ENCODE results near the gene ULBP1.

GRCh38 chr6:150008588-150008987 lies 44.8 kb downstream of the ULBP1 start:
- TF ChIP-seq CTCF (IDR thresholded peaks at IDR 0.05) (no peak), POLR2A (IDR thresholded peaks at IDR 0.05) (no peak)

Data from testis (tissue), 2 donors.